ENCODE data around the gene SORL1.
"Not testable (repeated sequence)": the region's sequence is repeated elsewhere in the genome, so short reads cannot be mapped to it uniquely, and the experiment has no call there.

Gene SORL1

GRCh38 chr11:121474680-121475079 lies 22.6 kb downstream of the SORL1 start:
- no peak for DNase-seq

GRCh38 chr11:121476379-121477032 lies 24.4 kb downstream of the SORL1 start:
- DNase-seq = no peak

DNA sequence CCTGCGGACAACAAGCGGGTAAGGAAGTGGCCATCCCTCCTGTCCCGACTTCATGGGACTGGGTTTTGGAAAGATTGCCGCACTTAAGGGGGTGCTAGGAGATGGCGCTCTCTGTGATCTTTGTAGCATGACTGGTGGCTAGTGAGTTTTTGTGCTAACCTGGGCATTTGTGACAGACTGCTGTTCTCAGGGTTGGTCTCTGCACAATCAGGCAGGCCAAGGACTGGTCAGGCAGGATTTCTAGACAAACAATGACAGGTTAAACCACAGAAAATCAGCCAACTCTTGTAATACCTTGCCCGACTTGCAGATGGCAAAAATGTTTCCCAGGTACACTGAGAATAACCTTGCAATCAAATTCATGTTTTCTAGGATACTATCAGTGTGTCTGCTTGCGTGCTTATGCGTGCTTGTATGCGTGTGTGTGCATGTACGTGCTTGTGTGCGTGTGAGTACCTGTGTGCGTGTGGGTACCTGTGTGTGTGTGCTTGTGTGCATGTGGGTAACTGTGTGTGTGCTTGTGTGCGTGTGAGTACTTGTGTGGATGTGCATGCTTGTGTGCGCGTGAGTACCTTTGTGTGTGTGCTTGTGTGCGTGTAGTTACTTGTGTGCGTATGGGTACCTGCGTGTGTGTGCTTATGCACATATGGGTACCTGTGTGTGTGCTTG lies 26.2 kb downstream of the SORL1 start:
- DNase-seq = no peak

DNA sequence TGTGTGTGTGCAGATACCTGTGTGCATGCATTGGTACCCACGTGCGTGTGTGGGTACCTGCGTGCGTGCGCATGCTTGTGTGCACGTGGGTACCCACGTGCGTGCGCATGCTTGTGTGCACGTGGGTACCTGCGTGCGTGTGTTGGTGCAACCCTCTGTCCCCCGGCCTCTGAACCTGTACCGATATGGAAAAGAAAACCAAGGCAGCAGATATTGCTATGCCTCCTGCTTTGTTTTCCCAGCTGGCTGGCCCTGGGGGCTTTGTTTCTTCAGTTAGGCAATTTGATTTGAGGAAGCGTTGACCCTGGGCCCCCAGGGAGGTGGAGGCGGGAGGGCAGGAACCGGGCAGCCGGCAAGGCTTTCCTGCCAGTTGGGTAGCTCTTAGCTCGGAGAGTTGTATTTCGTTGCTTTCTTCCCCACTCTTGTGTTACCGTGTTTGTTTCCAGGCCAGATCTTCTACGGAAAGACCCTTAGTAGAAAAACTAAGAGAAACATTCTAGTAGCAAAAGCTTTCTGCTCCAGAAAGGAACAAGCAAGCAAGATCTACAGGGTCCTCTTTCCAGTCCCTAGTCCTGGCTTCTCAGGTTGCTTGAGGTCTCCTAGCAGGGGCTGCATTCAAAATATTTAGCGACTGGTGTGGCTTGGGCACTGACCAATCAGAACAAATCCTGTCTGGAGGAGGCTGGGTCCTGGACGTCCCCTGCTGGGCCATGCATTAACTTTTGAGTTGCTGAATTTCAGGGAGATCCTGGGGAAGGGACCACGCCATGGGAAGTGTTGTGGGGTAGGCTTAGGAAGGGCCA lies 27.0 kb downstream of the SORL1 start:
- DNase-seq = no peak

DNA sequence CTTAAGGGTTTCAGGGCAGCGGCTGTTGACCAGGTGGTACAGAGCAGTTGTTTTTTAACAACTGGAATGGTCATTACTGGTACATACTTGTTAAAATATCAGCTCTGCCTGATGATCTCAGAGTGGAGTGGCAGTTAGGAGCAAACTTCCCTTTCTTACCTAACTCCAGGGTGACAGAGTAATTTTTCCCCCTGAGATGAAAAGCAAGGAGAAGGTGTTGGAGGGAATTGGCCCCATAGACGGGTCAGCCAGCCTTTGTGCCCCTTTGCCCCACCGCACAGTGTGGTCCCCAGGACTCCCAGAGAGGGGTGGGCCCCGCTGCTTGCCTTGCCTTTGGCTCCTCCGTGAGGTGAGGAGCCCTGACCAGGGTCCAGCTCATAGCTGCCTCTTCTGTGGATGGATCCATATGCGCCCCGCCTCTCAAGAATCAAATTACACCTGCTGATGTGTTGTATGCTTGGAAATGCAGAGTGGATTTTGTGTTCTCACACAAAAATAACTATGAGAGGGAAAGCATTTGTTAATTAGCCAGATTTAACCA lies 27.7 kb downstream of the SORL1 start:
- DNase-seq = no peak

GRCh38 chr11:121481484-121482230 lies 29.5 kb downstream of the SORL1 start:
- not testable (repeated sequence) for DNase-seq

DNA sequence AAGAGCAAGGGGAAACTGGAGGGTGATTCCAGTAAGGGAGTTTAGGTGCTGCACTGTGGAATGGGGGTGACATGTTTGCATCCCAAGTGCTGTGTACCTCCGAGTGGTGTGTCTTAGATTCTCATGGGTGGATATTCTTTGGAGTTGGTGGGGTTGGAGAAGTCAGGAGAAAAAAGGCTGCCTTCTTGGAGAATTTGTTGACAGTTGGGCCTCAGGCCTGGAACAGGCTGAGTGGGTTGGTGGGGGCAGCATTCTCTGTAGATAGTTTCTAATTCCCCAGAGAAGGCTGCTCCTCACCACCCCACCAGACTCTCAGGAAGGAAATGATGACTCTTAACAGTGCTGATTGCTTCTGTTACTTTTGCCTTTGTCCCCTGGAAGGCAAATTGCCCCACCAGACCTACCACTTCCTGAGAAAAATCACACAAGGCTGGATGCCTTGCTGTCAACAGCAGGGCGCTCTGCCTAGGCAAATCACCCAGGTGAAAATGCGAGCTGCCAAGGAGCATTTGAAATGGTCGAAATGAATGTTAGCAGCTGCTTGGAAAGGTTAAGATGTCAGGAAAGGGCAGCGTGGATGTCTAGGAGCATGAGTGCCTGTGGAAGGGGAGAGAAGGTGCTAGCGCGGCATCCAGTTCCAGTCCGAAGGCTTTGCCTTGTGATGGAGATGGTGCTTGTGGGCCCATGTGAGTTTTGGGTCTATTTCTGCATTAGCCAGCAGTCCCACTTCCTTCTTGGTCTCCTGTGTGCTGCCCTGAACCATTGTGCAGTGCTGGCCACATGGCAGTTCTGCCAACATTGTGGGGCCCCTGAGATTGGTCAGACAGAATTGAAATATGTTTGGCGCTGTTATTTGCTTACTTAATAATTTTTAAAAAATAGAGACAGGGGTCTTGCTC lies 30.4 kb downstream of the SORL1 start:
- no peak for DNase-seq

DNA sequence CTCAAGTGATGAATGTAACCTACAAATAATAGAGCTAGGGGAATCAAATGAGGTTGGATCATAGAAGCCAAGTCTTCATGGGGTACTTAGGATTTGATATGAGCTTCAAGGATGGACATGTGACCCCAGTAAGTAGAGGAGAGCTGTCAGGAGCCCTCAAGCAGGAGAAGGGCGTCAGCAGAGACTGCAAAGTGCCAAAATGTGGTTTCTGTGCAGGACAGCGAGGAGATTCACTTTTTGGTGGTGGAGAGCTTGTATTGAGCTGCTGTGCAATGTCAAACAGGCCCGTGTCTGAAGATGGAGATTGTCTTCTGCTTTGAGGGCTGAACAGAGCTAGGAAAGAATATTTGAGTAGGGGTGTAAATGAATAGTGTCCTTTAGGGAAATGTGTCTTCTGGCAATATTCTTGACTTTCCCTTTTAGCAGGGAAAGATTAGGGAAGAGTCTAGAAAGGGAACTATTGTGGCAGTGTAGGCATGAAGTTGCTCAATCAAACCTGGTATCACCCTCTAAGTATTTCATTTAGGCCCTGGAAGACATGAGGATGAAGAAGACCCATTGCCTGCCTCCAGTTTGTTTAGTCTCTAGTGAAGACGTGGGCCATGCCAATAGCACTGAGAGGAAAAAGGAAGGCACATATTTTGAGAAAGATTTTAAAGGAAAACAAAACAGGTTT lies 31.8 kb downstream of the SORL1 start:
- DNase-seq = no peak

DNA sequence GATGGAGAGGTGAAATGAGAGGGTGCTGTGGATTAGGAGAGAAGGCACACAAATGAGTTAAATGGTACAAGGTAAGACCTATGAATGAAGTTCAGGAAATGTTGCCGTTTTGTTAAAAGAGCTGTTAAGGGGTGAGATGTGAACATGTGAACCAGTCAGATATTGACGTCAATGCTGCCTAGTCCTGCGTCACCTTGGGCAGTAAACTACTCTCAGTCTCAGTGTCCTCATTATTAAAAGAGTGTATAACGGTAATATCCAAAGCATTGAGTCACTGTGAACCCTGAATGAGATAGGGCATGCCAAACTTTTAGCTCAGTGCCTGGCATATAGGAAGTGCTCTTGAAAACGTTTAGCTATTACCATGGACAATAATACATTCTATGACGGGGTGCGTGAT lies 33.1 kb downstream of the SORL1 start:
- no peak for DNase-seq

DNA sequence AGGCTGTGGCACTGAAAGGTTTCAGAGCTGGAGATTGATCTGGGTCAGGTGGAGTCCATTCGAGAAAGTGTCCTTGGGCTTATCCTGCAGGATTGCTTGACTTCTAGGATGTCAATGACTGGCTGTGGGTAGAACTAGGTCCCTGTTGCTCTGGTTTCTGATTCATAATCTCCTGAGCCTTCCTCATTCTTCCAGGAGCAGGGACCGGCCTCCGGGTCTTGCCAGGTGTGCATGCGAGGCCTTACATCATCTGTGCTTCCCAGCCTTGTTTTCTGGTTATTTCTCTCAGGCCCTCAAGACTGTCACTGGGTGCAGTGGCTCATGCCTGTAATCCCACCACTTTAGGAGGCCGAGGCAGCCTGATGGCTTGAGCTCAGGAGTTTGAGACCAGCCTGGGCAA lies 33.9 kb downstream of the SORL1 start:
- DNase-seq = no peak

DNA sequence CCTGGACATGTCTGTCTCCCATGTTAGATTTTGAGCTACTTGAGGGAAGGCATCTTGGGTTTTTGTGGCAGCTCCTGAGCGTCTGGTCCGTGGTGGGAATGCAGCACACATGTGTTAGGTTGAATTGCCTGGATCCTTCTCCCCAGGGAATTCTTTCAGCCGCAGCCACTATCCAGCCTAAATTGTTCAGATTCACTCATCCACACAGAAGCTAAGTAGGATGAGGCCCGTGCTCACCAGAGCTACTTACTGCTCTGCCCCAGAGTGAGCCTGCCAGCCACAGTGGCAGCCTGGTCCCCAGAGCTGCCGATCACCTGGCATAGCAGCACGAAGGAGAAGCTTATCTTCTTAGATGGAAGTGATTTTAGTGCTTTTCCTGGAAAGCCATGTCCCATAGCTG lies 35.1 kb downstream of the SORL1 start:
- no peak for DNase-seq

- no peak for DNase-seq
Measured at GRCh38 chr11:121488170-121488569, 36.1 kb downstream of the SORL1 start.

DNA sequence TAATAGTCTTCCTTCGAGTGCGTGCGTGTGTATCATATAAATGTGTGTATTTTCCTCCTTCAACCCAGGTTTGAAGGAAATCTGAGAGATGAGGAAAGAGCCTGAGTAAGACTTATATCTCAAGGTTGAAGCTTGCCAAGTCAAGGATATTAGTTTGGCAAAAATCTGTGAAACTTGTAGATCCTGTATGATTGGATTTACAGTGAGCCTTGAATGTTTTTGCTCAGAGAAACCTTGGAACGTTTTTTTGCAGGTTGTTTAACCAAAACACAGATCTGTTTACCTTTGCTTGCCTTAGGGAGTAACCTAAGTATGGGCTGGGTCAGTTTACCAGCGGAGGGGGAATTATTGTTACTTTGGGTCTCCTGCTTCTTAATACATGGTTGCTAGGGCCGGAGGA lies 36.5 kb downstream of the SORL1 start:
- no peak for DNase-seq

DNA sequence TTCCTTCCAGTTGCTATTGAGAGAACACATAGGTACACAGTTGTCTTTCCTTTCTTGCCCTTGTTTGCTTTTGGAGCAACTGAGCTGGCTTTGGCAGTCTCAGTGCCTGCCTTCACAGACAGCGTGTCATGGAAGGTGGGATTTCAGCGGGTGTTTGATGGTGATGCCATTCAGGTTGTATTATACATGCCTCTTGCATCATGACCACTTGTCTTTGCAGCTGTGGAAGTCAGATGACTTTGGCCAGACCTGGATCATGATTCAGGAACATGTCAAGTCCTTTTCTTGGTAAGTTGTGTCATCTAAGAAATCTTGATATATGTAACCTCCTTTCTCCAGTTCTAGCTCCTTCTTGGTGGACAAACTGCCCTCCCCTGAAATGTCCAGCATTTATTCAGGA lies 37.7 kb downstream of the SORL1 start:
- DNase-seq = no peak

DNA sequence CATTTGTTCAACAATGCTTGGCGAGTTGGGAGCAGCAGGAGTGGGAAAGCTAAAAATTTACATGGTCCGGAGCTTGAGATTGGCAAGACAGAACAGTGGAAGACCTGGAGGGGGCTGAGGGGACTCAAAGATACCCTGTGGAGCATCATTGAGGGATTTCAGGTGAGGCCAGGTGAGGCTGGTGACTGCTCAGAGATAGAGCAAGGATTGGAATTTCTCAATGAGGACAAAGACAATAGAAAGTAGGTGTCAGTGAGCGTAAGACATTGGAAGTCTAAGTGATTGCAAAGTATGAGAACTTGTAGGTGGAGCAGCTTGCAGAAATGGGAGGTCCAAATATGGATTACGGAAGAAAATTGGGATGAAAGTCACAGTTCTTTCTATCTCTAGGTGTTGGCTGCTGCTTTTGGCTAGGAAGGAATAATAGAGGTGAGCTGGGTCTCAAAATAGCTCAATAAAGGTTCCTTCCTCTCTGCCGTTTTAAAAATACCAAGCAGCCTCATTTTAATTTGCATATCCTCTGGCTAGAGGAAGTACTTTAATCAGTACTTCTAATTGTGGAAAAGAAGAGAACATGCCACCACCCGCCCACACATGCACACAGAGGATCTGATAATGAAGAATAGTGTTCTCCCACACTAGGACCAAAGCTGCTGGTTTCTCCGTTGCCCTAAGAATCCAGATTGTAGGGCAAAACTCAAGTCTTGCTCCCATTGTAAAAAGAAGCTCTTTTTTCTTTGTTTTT lies 42.4 kb downstream of the SORL1 start:
- no peak for DNase-seq

DNA sequence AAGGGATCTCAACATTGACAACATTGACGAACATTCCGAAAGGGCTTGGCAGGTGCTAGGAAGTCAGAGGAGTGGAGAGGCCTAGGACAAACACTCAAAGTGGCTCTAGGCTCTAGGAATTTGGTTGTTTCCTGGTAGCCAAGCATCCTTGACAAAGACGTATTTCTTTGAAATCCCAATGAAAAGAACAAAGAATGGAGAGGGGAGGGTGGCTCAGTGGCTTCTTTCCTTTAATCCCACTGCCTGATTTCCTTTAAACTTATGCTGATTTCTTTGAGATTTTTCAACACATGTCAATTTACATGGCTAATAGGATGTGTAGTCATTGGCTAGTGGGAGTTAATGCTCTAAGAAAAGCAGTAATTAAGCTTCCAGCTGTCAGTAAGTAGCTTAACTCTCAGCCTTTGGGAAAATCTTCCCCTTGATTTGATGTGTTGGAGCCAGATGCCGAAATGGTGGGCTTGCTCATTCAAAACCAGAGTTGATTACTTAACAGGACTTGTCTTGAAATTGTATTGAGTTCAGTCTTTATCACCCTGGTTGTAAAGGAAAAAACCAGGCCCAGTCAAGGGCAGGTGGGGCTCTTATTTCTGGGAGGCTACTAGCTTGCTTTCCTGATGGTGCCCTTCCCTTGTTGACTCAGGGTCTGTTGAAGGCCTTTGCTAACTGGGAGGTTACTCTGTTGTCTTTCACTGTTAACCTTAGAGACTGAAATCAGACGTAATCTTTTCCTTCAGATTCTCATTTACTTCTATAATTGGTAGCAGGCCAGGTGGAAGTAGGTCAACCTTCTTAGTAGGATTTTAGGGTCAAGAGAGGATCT lies 45.3 kb downstream of the SORL1 start:
- DNase-seq = no peak

DNA sequence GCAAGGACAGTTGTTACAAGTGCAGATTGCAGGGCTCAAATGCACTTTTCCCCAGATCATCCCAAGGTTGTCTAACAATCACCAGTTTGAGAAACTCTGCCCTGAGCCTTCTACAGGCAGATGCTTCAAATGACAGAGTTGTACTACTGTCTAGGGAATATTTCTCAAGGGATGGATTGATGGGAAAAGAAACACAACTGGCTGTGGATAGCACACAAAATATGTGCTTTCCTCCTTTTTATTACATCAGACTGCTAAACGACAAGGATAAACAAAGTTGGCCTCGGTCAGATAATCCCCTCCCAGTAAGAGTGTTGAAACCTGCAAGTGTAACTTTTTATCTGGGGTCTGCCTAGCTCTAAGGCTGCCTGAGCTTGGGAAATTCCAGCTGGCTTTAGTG lies 47.3 kb downstream of the SORL1 start:
- DNase-seq = no peak

DNA sequence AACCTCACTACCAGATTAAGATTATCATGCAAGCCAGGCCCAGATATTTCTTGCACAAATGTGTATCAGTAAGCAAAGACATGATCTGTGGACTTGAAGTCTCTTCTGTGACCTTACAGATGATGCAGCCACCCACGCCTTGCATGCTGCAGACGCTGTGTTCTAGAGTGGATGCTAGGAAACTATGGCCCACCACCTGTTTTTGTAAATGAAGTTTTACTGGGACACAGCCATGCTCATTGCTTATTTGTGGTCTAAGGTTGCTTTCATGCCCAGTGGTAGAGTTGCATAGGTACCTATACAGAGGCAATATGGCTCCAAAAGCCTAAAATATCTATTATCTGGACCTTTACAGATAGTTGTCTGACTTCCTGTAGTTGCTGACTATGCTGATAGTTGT lies 48.2 kb downstream of the SORL1 start:
- no peak for DNase-seq

- DNase-seq = no peak
Measured at GRCh38 chr11:121500717-121501116, 48.6 kb downstream of the SORL1 start.

DNA sequence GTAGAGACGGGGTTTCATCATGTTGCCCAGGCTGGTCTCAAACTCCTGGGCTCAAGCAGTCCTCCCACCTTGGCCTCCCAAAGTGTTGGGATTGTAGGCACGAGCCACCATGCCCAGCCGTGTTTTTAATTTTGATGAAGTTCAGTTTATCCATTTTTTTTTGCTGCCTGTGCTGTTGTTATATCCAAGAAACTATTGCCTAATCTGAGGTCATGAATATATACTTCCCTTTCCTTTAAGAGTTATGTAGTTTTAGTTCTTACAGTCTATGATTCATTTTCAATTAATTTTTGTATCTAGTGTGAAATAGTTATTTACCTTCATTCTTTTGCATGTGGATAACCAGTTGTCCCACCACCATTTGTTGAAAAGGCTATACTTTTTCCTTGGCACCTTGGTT lies 50.9 kb downstream of the SORL1 start:
- DNase-seq = no peak
